K562 (cell line): ENCODE measurements around the gene SAMD10. TPM values are rescaled to one million over a fixed set of nuclear protein-coding genes. Genes with fewer than 3 reads are reported as not detected.

Experiments used
- CHD7 ChIP-seq: fragments of 200-600 bp; sonication (generic); IDR thresholded peaks from one replicate; pipeline ENCODE4 v1.6.1; 2012; ENCODE audit warnings: mild to moderate bottlenecking, low read depth, low read length, inconsistent platforms
- HINFP ChIP-seq: fragments of 450-650 bp; conservative IDR thresholded peaks from 2 replicates; pipeline ENCODE4 v1.6.1; 2016; ENCODE audit warnings: missing genetic modification characterization, low read depth, mild to moderate bottlenecking, control low read depth, missing compliant biosample characterization
- MAZ ChIP-seq, 2 experiments: fragments of 450-650 bp in 1 of 2; sonication (generic) in 1 of 2; formaldehyde crosslinking; IDR thresholded peaks in 1 of 2; conservative IDR thresholded peaks in 1 of 2; 2 replicates each; pipeline versions ENCODE4 v1.4.0 to v1.5.0; 2020; ENCODE audit warnings: mild to moderate bottlenecking in 1 of 2, missing genetic modification reagents in 1 of 2
- NR4A1 ChIP-seq, 2 experiments: fragments of 250-450 bp in 1 of 2; fragments of 450-650 bp in 1 of 2; sonication (Bioruptor Pico) in 1 of 2; IDR thresholded peaks; 2 replicates each; pipeline versions ENCODE4 v1.4.0 to v1.6.1; 2016 to 2020; ENCODE audit warnings: mild to moderate bottlenecking in 2 of 2, missing compliant biosample characterization in 1 of 2, missing genetic modification characterization in 1 of 2, moderate library complexity in 1 of 2
- TOE1 ChIP-seq, 2 experiments: fragments of 450-650 bp in 1 of 2; sonication (generic) in 1 of 2; formaldehyde crosslinking in 1 of 2; IDR thresholded peaks; 2 replicates each; pipeline versions ENCODE4 v1.7.1 to v1.8.0; 2016 to 2022; ENCODE audit warnings: borderline replicate concordance in 2 of 2, mild to moderate bottlenecking in 2 of 2, antibody characterized with exemption in 1 of 2, inconsistent platforms in 1 of 2, low read depth in 1 of 2, missing genetic modification reagents in 1 of 2, moderate library complexity in 1 of 2
- ZBTB7A ChIP-seq: IDR thresholded peaks from 2 replicates; pipeline ENCODE4 v1.6.1; 2011; ENCODE audit warnings: low read depth, mild to moderate bottlenecking, low read length, moderate library complexity, borderline replicate concordance; ENCODE audit not compliant: control insufficient read depth
- ZNF551 ChIP-seq: fragments of 250-450 bp; sonication (Bioruptor Pico); IDR thresholded peaks from 2 replicates; pipeline ENCODE4 v1.5.0; 2021; ENCODE audit warnings: mild to moderate bottlenecking, moderate library complexity
- polyA plus RNA-seq, 8 experiments: library from polyadenylated mRNA; depleted of rRNA in 4 of 8; stranded (reverse) in 5 of 8; unstranded in 3 of 8; fragments of >200 nt; fragmentation: Nextera tagmentation in 2 of 8; fragmentation: Illumina TruSeq in 1 of 8; extraction: Ambion mirVana in 2 of 8; extraction: Trizol in 1 of 8; gene quantifications; 2 replicates each; pipeline versions ENCODE4 v1.2.1 to v1.2.3, GENCODE V29; 2011 to 2014; ENCODE audit warnings: inconsistent platforms in 1 of 8, missing spikeins in 1 of 8
- total RNA-seq, 7 experiments: library from RNA; depleted of rRNA in 6 of 7; stranded (reverse); fragments of >200 nt in 6 of 7; fragmentation: Illumina TruSeq in 2 of 7; extraction: Trizol in 2 of 7; gene quantifications; 2 replicates each; pipeline versions ENCODE4 v1.2.1 to v1.2.3, GENCODE V29; 2011 to 2021; ENCODE audit warnings: low replicate concordance in 1 of 7

SAMD10 gene
- total and polyA plus RNA-seq, 9 of the 15 experiments (the other 6 are each of a cell fraction or from before 2014, with no cell fraction given): 0.37 to 15.2 (median 4.8) TPM

GRCh38 chr20:63955281-63955826 is 24.1 kb downstream of the SAMD10 start (continued):
- TF ChIP-seq NR4A1 (CRISPR knock-in tag; IDR thresholded peaks at IDR 0.05) (no peak), NR4A1 (tag; IDR thresholded peaks at IDR 0.05) (no peak), ZNF551 (CRISPR knock-in tag) (no peak), MAZ (CRISPR knock-in tag; conservative IDR thresholded peaks at IDR 0.05 in 1 of 2, IDR thresholded peaks at IDR 0.05 in 1 of 2) (peak in 1 of 2 experiments; percentile 48; a peak in 2 of 4 replicates), TOE1 (IDR thresholded peaks at IDR 0.05; ENCODE audit: borderline replicate concordance) (no peak), TOE1 (CRISPR knock-in tag; IDR thresholded peaks at IDR 0.05; ENCODE audit: borderline replicate concordance, low read depth) (no peak), ZBTB7A (peak; percentile 63; the same call in 1 of the 2 replicates), CHD7 (no peak), HINFP (tag) (no peak)
